ENCODE results near the gene NCAM1.

GRCh38 chr11:113197446-113197845 is 236.2 kb downstream of the NCAM1 start:
- TF ChIP-seq CTCF (IDR thresholded peaks at IDR 0.05; ENCODE audit: low read length) (no peak), EZH2 (optimal IDR thresholded peaks at IDR 0.05; ENCODE audit: low read depth, low read length) (no peak)
